Fibroblast of skin of right biceps (primary cell): ENCODE results near the gene BICC1.

ENCODE experiments used
- DNase-seq: peaks from one replicate; pipeline ENCODE4 v3.0.0-alpha.2; 2013

BICC1 gene

DNA sequence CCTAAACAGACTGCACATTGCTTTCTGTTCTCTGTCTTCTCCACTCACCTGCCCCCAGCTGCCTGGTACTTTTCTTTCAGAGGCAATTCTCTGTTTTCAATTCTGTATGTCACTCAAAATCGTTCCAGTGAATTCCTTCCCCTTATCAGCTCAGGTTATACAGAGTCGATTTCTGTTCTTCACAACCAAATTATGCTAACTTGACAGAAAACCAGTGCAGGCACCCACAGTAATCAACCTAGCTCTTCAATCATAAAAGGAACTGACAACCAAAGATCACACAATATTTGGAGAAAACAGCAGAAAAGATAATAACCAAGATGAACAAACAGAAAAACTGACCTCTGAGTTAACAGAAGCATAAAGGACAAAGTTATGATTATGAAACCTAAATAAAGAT, 360.5 kb downstream of the BICC1 start:
- DNase-seq: no peak
